ENCODE results near the gene ATP4B. TPM values are rescaled to one million over a fixed set of nuclear protein-coding genes. Genes with fewer than 3 reads are reported as not detected.

ATP4B gene
- total RNA-seq, 1 experiment from 2014 or later, result not detected

GRCh38 chr13:113616281-113616906 is 41.6 kb downstream of the ATP4B start:
- no peak for ATAC-seq
- CTCF ChIA-PET, result no interaction called here
- no peak overlapping the region for H3K27ac ChIP-seq (ENCODE audit: low read length)

GRCh38 chr13:113613789-113614379 is 44.1 kb downstream of the ATP4B start:
- TF ChIP-seq EZH2phosphoT487 (IDR thresholded peaks at IDR 0.05; ENCODE audit: borderline replicate concordance, low read length), result no peak
- TF ChIP-seq EZH2 (IDR thresholded peaks at IDR 0.05; ENCODE audit: low read length, unreplicated experiment), result no peak
- no peak for TF ChIP-seq CTCF (conservative IDR thresholded peaks at IDR 0.05; ENCODE audit: low read depth, low read length)
- Histone ChIP-seq H4K20me1 (ENCODE audit: low read length) (no peaks in the 10 kb centered on the region), H3K79me2 (ENCODE audit: low read length) (peaks cover 92% of the 10 kb centered on the region), H3K4me3 (ENCODE audit: low read length) (no peak overlapping the region), H3F3A (ENCODE audit: low read length, unreplicated experiment) (no peaks in the 10 kb centered on the region), H3K9ac (ENCODE audit: low read length) (no peak overlapping the region), H3K27ac (ENCODE audit: low read length) (no peak overlapping the region), H3K4me2 (ENCODE audit: low read length) (no peak overlapping the region), H3K9me3 (ENCODE audit: low read length) (no peaks in the 10 kb centered on the region), H3K27me3 (ENCODE audit: low read length) (no peaks in the 10 kb centered on the region), H3K4me1 (ENCODE audit: insufficient read depth, low read length) (no peaks in the 10 kb centered on the region), H2AFZ (ENCODE audit: low read length) (no peak overlapping the region), H3K9me2 (replicated peaks; ENCODE audit: low read length) (no peaks in the 10 kb centered on the region), H3K36me3 (ENCODE audit: low read depth, low read length) (peaks cover 4% of the 10 kb centered on the region; the same call in 1 of the 2 replicates)
- intact Hi-C loops (cut with micrococcal nuclease), result no loop called here
- ATAC-seq (no peak), DNase-seq (no peak)
- no TSS peak for BruUV-seq (replicated peaks)
- CTCF ChIA-PET, result no interaction called here
- POLR2A ChIA-PET (ENCODE audit: unreplicated experiment), result no interaction called here

More at GRCh38 chr13:113616281-113616906, 41.6 kb downstream of the ATP4B start:
- Histone ChIP-seq H3K36me3 (ENCODE audit: low read depth, low read length) (no peaks in the 10 kb centered on the region; the same call in 1 of the 2 replicates), H3F3A (ENCODE audit: low read length, unreplicated experiment) (no peaks in the 10 kb centered on the region), H3K27me3 (ENCODE audit: low read length) (no peaks in the 10 kb centered on the region), H3K4me2 (ENCODE audit: low read length) (no peak overlapping the region), H3K4me3 (ENCODE audit: low read length) (no peak overlapping the region), H3K9me2 (replicated peaks; ENCODE audit: low read length) (no peaks in the 10 kb centered on the region), H3K9ac (ENCODE audit: low read length) (no peak overlapping the region), H3K79me2 (ENCODE audit: low read length) (peaks cover 83% of the 10 kb centered on the region), H2AFZ (ENCODE audit: low read length) (no peak overlapping the region), H3K4me1 (ENCODE audit: insufficient read depth, low read length) (no peaks in the 10 kb centered on the region), H4K20me1 (ENCODE audit: low read length) (no peaks in the 10 kb centered on the region), H3K9me3 (ENCODE audit: low read length) (no peaks in the 10 kb centered on the region)
- no TSS peak for BruUV-seq (replicated peaks)
- intact Hi-C loops (cut with micrococcal nuclease), result no loop called here
- no peak for DNase-seq
- no peak for TF ChIP-seq CTCF (conservative IDR thresholded peaks at IDR 0.05; ENCODE audit: low read depth, low read length)
- TF ChIP-seq EZH2 (IDR thresholded peaks at IDR 0.05; ENCODE audit: low read length, unreplicated experiment), result no peak
- TF ChIP-seq EZH2phosphoT487 (IDR thresholded peaks at IDR 0.05; ENCODE audit: borderline replicate concordance, low read length), result no peak
- POLR2A ChIA-PET (ENCODE audit: unreplicated experiment), result interaction anchor here (0.7 kb wide), 1 partner anchor 414 kb away, joined by 15 read pairs; no protein-coding TSS in a partner anchor

- Histone ChIP-seq H3K4me3 (ENCODE audit: low read length) (no peak overlapping the region), H3K4me2 (ENCODE audit: low read length) (no peak overlapping the region), H3K4me1 (ENCODE audit: insufficient read depth, low read length) (no peaks in the 10 kb centered on the region), H3K9ac (ENCODE audit: low read length) (no peak overlapping the region), H3K9me3 (ENCODE audit: low read length) (no peaks in the 10 kb centered on the region), H3K27ac (ENCODE audit: low read length) (no peak overlapping the region), H4K20me1 (ENCODE audit: low read length) (no peaks in the 10 kb centered on the region), H3K79me2 (ENCODE audit: low read length) (peaks cover 92% of the 10 kb centered on the region), H3K27me3 (ENCODE audit: low read length) (no peaks in the 10 kb centered on the region), H3K9me2 (replicated peaks; ENCODE audit: low read length) (no peaks in the 10 kb centered on the region), H3F3A (ENCODE audit: low read length, unreplicated experiment) (no peaks in the 10 kb centered on the region), H3K36me3 (ENCODE audit: low read depth, low read length) (peaks cover 4% of the 10 kb centered on the region; the same call in 1 of the 2 replicates), H2AFZ (ENCODE audit: low read length) (no peak overlapping the region)
- BruUV-seq (replicated peaks), result no TSS peak
- CTCF ChIA-PET, result no interaction called here
- POLR2A ChIA-PET (ENCODE audit: unreplicated experiment), result no interaction called here
- DNase-seq (no peak), ATAC-seq (no peak)
- no peak for TF ChIP-seq CTCF (conservative IDR thresholded peaks at IDR 0.05; ENCODE audit: low read depth, low read length)
- TF ChIP-seq EZH2phosphoT487 (IDR thresholded peaks at IDR 0.05; ENCODE audit: borderline replicate concordance, low read length), result no peak
- TF ChIP-seq EZH2 (IDR thresholded peaks at IDR 0.05; ENCODE audit: low read length, unreplicated experiment), result no peak
- intact Hi-C loops (cut with micrococcal nuclease), result no loop called here
These were observed 45.4 kb downstream of the ATP4B start for GRCh38 chr13:113612607-113613006.
